ENCODE measurements around the gene CNTN1. TPM values are rescaled to one million over a fixed set of nuclear protein-coding genes. Genes with fewer than 3 reads are reported as not detected.

The CNTN1 gene
- total RNA-seq, 1 donor from 2014 or later, result 27.1 TPM

DNA sequence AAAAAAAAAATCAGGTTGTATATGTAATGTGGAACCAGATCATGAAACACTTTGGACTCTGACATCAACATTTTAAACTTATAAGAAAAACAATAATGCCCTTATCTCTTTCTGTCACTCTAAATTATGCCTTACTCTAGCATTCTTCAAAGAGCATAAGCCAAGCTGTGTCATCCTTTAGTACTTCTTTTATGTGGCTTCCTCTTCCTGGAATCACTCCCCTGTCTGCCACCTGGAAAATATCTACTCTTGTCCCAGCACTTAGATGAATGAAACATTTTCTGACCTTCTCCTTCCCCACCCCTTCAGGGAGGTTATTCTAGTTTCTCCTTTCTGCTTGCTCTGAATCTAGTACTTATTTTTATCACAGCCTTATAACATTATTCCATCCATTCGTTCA, 101.2 kb downstream of the CNTN1 start:
- no peak overlapping the region for H3K4me3 ChIP-seq (ENCODE audit: low read length in 3 of 3)
- no peak overlapping the region for H3K27ac ChIP-seq (ENCODE audit: low read depth, low read length)
- H3K9ac ChIP-seq (ENCODE audit: low read depth in 1 of 3, low read length in 3 of 3), result no peak overlapping the region
- no peaks in the 10 kb centered on the region for H3K9me3 ChIP-seq (ENCODE audit: control insufficient read depth in 3 of 3, low read length in 3 of 3)
- H3K36me3 ChIP-seq (ENCODE audit: control insufficient read depth in 3 of 3, insufficient read depth in 3 of 3, low read length in 3 of 3), result no peaks in the 10 kb centered on the region
- H3K27me3 ChIP-seq (ENCODE audit: control insufficient read depth in 3 of 3, insufficient read depth in 3 of 3, low read length in 3 of 3), result no peaks in the 10 kb centered on the region
- no peaks in the 10 kb centered on the region for H3K4me1 ChIP-seq (ENCODE audit: control insufficient read depth in 3 of 3, insufficient read depth in 3 of 3, low read length in 3 of 3)

DNA sequence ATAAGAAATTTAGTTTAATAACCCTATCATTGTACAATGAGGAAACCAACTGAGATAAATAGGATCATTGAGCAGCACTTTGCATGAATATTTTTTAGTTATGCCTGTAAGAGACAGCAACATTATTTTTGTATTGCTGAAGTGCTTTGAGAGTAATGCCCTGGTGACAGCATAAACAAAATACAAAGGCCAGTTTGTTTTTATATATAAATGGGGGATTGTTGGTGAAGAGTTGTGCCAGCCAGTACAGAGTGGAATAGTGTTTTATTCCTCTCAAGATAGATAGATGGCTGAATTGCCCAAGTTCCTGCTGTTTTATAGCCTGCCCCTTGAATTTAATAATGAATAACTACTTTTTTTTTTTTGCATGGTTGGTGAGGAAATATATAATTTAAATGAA, 101.8 kb downstream of the CNTN1 start:
- H3K9me3 ChIP-seq (ENCODE audit: control insufficient read depth in 3 of 3, low read length in 3 of 3), result no peaks in the 10 kb centered on the region
- H3K27me3 ChIP-seq (ENCODE audit: control insufficient read depth in 3 of 3, insufficient read depth in 3 of 3, low read length in 3 of 3), result no peaks in the 10 kb centered on the region
- H3K27ac ChIP-seq (ENCODE audit: low read depth, low read length), result no peak overlapping the region
- H3K9ac ChIP-seq (ENCODE audit: low read depth in 1 of 3, low read length in 3 of 3), result no peak overlapping the region
- no peaks in the 10 kb centered on the region for H3K4me1 ChIP-seq (ENCODE audit: control insufficient read depth in 3 of 3, insufficient read depth in 3 of 3, low read length in 3 of 3)
- no peak overlapping the region for H3K4me3 ChIP-seq (ENCODE audit: low read length in 3 of 3)
- no peaks in the 10 kb centered on the region for H3K36me3 ChIP-seq (ENCODE audit: control insufficient read depth in 3 of 3, insufficient read depth in 3 of 3, low read length in 3 of 3)

GRCh38 chr12:40801082-40801481, 108.8 kb downstream of the CNTN1 start:
- H3K9ac ChIP-seq (ENCODE audit: low read depth in 1 of 3, low read length in 3 of 3), result no peak overlapping the region
- H3K9me3 ChIP-seq (ENCODE audit: control insufficient read depth in 3 of 3, low read length in 3 of 3), result no peaks in the 10 kb centered on the region
- H3K27ac ChIP-seq (ENCODE audit: low read depth, low read length), result no peak overlapping the region
- H3K27me3 ChIP-seq (ENCODE audit: control insufficient read depth in 3 of 3, insufficient read depth in 3 of 3, low read length in 3 of 3), result no peaks in the 10 kb centered on the region
- H3K36me3 ChIP-seq (ENCODE audit: control insufficient read depth in 3 of 3, insufficient read depth in 3 of 3, low read length in 3 of 3), result no peaks in the 10 kb centered on the region
- no peak overlapping the region for H3K4me3 ChIP-seq (ENCODE audit: low read length in 3 of 3)
- H3K4me1 ChIP-seq (ENCODE audit: control insufficient read depth in 3 of 3, insufficient read depth in 3 of 3, low read length in 3 of 3), result no peaks in the 10 kb centered on the region

DNA sequence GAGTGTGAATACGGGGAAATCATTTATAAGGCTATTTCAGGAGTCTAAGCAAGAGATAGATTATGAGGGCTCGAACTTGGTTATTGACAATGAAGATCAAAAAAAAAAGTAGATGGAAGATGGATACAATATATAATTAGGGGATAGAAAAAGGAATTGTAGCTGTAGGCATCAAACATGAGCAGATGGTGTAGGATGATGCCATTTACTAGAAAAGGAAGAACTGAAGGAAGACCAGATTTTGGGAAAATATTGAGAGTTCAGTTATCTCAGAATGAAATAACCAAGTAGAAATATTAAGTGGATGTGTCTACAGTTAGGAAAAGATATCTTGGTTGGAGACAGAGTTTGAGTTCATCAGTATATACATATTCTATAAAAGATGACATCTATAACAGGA, 109.6 kb downstream of the CNTN1 start:
- Histone ChIP-seq H3K9me3 (ENCODE audit: control insufficient read depth in 3 of 3, low read length in 3 of 3) (no peaks in the 10 kb centered on the region), H3K4me1 (ENCODE audit: control insufficient read depth in 3 of 3, insufficient read depth in 3 of 3, low read length in 3 of 3) (no peaks in the 10 kb centered on the region), H3K9ac (ENCODE audit: low read depth in 1 of 3, low read length in 3 of 3) (no peak overlapping the region), H3K36me3 (ENCODE audit: control insufficient read depth in 3 of 3, insufficient read depth in 3 of 3, low read length in 3 of 3) (no peaks in the 10 kb centered on the region), H3K4me3 (ENCODE audit: low read length in 3 of 3) (no peak overlapping the region), H3K27ac (ENCODE audit: low read depth, low read length) (no peak overlapping the region), H3K27me3 (ENCODE audit: control insufficient read depth in 3 of 3, insufficient read depth in 3 of 3, low read length in 3 of 3) (no peaks in the 10 kb centered on the region)

- no peaks in the 10 kb centered on the region for H3K27me3 ChIP-seq (ENCODE audit: control insufficient read depth in 3 of 3, insufficient read depth in 3 of 3, low read length in 3 of 3)
- no peak overlapping the region for H3K27ac ChIP-seq (ENCODE audit: low read depth, low read length)
- H3K36me3 ChIP-seq (ENCODE audit: control insufficient read depth in 3 of 3, insufficient read depth in 3 of 3, low read length in 3 of 3), result no peaks in the 10 kb centered on the region
- no peak overlapping the region for H3K4me3 ChIP-seq (ENCODE audit: low read length in 3 of 3)
- no peaks in the 10 kb centered on the region for H3K4me1 ChIP-seq (ENCODE audit: control insufficient read depth in 3 of 3, insufficient read depth in 3 of 3, low read length in 3 of 3)
- no peaks in the 10 kb centered on the region for H3K9me3 ChIP-seq (ENCODE audit: control insufficient read depth in 3 of 3, low read length in 3 of 3)
- no peak overlapping the region for H3K9ac ChIP-seq (ENCODE audit: low read depth in 1 of 3, low read length in 3 of 3)
Measured at GRCh38 chr12:40802656-40803055, 110.4 kb downstream of the CNTN1 start.

GRCh38 chr12:40819436-40820108, 127.3 kb downstream of the CNTN1 start:
- Histone ChIP-seq H3K36me3 (ENCODE audit: control insufficient read depth in 3 of 3, insufficient read depth in 3 of 3, low read length in 3 of 3) (no peaks in the 10 kb centered on the region), H3K4me3 (ENCODE audit: low read length in 3 of 3) (no peak overlapping the region), H3K9ac (ENCODE audit: low read depth in 1 of 3, low read length in 3 of 3) (no peak overlapping the region), H3K4me1 (ENCODE audit: control insufficient read depth in 3 of 3, insufficient read depth in 3 of 3, low read length in 3 of 3) (no peaks in the 10 kb centered on the region), H3K27me3 (ENCODE audit: control insufficient read depth in 3 of 3, insufficient read depth in 3 of 3, low read length in 3 of 3) (no peaks in the 10 kb centered on the region), H3K27ac (ENCODE audit: low read depth, low read length) (no peak overlapping the region), H3K9me3 (ENCODE audit: control insufficient read depth in 3 of 3, low read length in 3 of 3) (peaks cover 0 to 1% (median 0%) of the 10 kb centered on the region in 3 donors)

DNA sequence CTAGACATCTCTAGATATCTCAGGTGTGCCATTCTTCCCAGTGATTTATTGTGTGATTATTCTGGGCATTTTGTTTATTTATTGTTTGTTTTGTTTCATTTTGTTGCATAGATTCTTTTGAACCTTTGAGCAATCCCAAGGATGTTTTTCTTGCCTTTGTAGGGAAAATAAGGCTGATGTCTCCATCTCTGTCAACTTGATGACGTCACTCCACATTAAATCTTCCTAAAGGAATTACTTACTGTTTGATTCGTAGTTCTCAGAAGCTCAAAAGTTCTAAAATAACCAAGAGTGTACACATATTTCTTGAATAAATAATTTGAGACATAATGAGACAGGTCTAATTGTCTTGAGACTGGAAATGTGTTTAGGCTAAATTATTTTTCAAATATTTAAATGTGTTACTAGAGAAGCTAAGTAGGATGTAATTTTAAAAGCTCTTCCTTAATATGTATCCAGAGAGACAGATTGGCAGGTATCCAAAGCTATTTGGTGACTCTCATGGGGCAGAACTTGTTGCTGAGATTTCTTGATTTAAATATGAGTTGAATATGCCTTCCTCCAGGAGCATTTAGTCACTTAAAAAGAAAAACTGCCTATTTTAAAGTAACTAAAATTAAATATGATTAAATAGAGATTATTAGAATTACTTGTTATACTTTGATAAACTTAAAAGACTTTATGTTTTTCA, 128.7 kb downstream of the CNTN1 start:
- Histone ChIP-seq H3K27me3 (ENCODE audit: control insufficient read depth in 3 of 3, insufficient read depth in 3 of 3, low read length in 3 of 3) (no peaks in the 10 kb centered on the region), H3K9ac (ENCODE audit: low read depth in 1 of 3, low read length in 3 of 3) (no peak overlapping the region), H3K9me3 (ENCODE audit: control insufficient read depth in 3 of 3, low read length in 3 of 3) (no peaks in the 10 kb centered on the region), H3K4me1 (ENCODE audit: control insufficient read depth in 3 of 3, insufficient read depth in 3 of 3, low read length in 3 of 3) (no peaks in the 10 kb centered on the region), H3K36me3 (ENCODE audit: control insufficient read depth in 3 of 3, insufficient read depth in 3 of 3, low read length in 3 of 3) (no peaks in the 10 kb centered on the region), H3K4me3 (ENCODE audit: low read length in 3 of 3) (no peak overlapping the region), H3K27ac (ENCODE audit: low read depth, low read length) (no peak overlapping the region)

DNA sequence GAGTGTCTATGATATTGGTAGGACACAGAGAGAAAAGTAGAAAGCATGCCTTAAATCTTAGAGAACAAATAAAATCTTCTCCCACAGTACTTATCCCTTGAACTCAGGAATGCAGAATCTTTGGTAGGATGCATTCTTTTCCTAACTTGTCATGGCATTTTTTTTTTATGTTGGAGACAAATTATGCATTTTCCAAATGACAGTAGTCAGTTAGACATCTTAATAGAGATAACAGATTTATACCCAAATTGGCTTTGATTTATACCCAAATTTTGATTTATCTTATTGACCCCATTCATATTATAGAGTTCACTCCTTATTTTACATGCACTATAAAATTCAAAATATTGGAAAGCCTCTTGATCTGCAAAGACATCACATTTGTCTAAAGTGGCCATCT, 132.9 kb downstream of the CNTN1 start:
- H3K27me3 ChIP-seq (ENCODE audit: control insufficient read depth in 3 of 3, insufficient read depth in 3 of 3, low read length in 3 of 3), result no peaks in the 10 kb centered on the region
- H3K9ac ChIP-seq (ENCODE audit: low read depth in 1 of 3, low read length in 3 of 3), result no peak overlapping the region
- H3K36me3 ChIP-seq (ENCODE audit: control insufficient read depth in 3 of 3, insufficient read depth in 3 of 3, low read length in 3 of 3), result no peaks in the 10 kb centered on the region

GRCh38 chr12:40827683-40828592, 135.7 kb downstream of the CNTN1 start:
- no peak overlapping the region for H3K27ac ChIP-seq (ENCODE audit: low read depth, low read length)
- H3K9ac ChIP-seq (ENCODE audit: low read depth in 1 of 3, low read length in 3 of 3), result no peak overlapping the region
- H3K9me3 ChIP-seq (ENCODE audit: control insufficient read depth in 3 of 3, low read length in 3 of 3), result peaks cover 0 to 2% (median 0%) of the 10 kb centered on the region in 3 donors
- H3K4me1 ChIP-seq (ENCODE audit: control insufficient read depth in 3 of 3, insufficient read depth in 3 of 3, low read length in 3 of 3), result no peaks in the 10 kb centered on the region
- no peaks in the 10 kb centered on the region for H3K36me3 ChIP-seq (ENCODE audit: control insufficient read depth in 3 of 3, insufficient read depth in 3 of 3, low read length in 3 of 3)
- no peaks in the 10 kb centered on the region for H3K27me3 ChIP-seq (ENCODE audit: control insufficient read depth in 3 of 3, insufficient read depth in 3 of 3, low read length in 3 of 3)
- no peak overlapping the region for H3K4me3 ChIP-seq (ENCODE audit: low read length in 3 of 3)

More for the DNA sequence above, 132.9 kb downstream of the CNTN1 start:
- H3K4me1 ChIP-seq (ENCODE audit: control insufficient read depth in 3 of 3, insufficient read depth in 3 of 3, low read length in 3 of 3), result no peaks in the 10 kb centered on the region
- no peak overlapping the region for H3K27ac ChIP-seq (ENCODE audit: low read depth, low read length)
- no peaks in the 10 kb centered on the region for H3K9me3 ChIP-seq (ENCODE audit: control insufficient read depth in 3 of 3, low read length in 3 of 3)
- H3K4me3 ChIP-seq (ENCODE audit: low read length in 3 of 3), result no peak overlapping the region

DNA sequence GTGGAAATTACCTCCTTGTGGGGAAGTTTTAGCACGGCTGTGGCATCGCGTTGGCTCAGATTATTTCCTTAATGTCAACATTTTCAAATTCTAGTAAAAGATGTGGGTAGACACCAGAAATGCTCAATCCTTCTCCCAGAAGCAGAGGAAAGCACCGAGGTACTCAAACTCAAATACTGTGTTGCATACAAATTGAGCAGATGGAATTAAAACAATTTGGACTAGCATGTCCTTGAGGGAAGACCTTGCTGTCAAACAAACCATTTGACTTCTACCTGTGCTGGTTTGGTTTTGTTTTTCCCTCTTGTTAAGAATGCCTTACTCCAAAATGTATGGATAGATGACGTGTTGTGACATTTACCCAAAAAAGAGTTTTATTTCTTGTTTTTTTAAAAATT, 136.4 kb downstream of the CNTN1 start:
- Histone ChIP-seq H3K4me3 (ENCODE audit: low read length in 3 of 3) (no peak overlapping the region), H3K36me3 (ENCODE audit: control insufficient read depth in 3 of 3, insufficient read depth in 3 of 3, low read length in 3 of 3) (no peaks in the 10 kb centered on the region), H3K9ac (ENCODE audit: low read depth in 1 of 3, low read length in 3 of 3) (no peak overlapping the region), H3K27ac (ENCODE audit: low read depth, low read length) (no peak overlapping the region), H3K4me1 (ENCODE audit: control insufficient read depth in 3 of 3, insufficient read depth in 3 of 3, low read length in 3 of 3) (no peaks in the 10 kb centered on the region), H3K9me3 (ENCODE audit: control insufficient read depth in 3 of 3, low read length in 3 of 3) (peaks cover 0 to 2% (median 0%) of the 10 kb centered on the region in 3 donors), H3K27me3 (ENCODE audit: control insufficient read depth in 3 of 3, insufficient read depth in 3 of 3, low read length in 3 of 3) (no peaks in the 10 kb centered on the region)
